Measurements from ENCODE around the gene CLDN24. TPM values are rescaled to one million over a fixed set of nuclear protein-coding genes. Genes with fewer than 3 reads are reported as not detected.
A peak's percentile ranks its signal among the peaks of the same experiment; 100 is the strongest.

CLDN24 gene
- total RNA-seq, 1 experiment from 2014 or later = not detected

DNA sequence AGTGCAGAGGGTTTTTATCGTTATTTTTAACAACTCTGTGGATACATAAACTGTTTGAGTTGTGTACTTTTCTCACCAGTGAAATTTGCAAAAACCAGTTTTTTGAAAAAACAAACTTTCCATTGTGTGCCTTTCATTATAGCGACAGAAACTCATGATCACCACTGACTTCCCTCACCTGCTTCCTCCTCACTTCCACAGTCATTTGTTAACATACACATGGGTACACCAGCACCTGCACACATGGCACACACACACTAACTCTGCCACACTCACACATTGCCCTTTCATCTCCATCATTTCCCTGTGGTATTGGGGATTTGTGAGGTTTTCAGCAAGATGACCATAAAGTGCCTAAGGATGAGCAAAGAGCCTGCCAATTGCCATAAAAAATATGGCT, 22.8 kb downstream of the CLDN24 start:
- DNase-seq (ENCODE audit: low read depth) = no peak
- in situ Hi-C loops (cut with HindIII; ENCODE audit: low pct_unique_long_range_greater_than_20kb, low sequenced_read_pairs) = no loop called here

DNA sequence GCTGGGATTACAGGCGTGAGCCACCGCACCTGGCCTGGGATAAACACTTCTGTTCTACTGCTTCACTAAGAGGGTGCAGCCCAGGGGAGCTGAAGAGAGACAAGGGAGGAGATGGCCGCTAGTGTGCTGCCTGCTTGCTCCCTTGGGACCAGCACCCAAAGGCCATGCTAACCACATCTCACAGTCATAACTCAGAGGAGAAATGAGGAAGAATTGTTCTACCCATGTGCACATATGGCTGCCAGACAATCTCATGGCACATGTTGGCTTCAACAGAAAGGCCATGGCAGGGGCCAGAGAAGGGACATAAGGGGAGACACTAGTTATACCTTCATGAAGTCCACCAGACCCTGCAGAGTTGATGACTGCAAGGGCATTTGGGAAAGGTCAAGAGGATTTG, 24.6 kb downstream of the CLDN24 start:
- DNase-seq (ENCODE audit: low read depth) = no peak
- in situ Hi-C loops (cut with HindIII; ENCODE audit: low pct_unique_long_range_greater_than_20kb, low sequenced_read_pairs) = no loop called here

DNA sequence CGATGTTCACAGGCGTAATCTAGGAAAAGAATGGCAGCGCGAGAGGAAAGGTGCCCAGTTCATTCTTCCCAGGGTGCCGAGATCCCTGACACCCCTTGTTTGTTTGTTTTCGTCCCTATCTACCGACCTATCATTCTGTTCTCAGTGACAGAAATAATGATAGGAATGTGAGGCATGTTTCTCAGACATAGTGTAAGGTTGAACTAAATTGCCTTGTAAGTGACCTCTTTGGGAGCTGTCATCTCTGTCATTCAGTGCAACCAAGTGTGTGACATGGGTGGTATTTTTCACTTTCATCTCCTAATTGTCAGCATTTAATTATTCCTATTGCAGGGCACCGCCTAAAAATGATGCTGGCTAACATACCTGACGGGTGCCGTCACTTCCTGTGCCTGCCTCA, 26.5 kb downstream of the CLDN24 start:
- in situ Hi-C loops (cut with HindIII; ENCODE audit: low pct_unique_long_range_greater_than_20kb, low sequenced_read_pairs) = no loop called here
- no peak for DNase-seq (ENCODE audit: low read depth)

DNA sequence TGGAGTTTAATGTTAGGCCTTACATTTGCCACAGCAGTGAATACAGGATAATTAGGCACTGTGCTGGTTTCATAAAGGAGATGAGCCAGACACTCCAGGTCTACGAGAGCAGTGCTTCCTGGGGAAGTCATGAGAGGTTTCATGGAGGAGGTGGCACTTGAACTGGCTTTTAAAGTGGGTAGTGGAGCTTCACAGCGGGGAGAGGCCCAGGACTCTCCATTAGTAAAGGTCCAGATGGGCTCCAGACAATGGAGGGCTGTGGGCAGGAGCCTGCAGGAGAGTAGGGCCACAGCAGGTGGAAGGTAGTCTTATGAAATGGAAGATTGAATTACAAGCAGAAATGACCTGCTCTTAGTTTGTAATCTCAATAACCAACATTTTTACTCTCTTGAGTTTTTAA, 31.2 kb downstream of the CLDN24 start:
- no peak for DNase-seq (ENCODE audit: low read depth)
- in situ Hi-C loops (cut with HindIII; ENCODE audit: low pct_unique_long_range_greater_than_20kb, low sequenced_read_pairs) = no loop called here

DNA sequence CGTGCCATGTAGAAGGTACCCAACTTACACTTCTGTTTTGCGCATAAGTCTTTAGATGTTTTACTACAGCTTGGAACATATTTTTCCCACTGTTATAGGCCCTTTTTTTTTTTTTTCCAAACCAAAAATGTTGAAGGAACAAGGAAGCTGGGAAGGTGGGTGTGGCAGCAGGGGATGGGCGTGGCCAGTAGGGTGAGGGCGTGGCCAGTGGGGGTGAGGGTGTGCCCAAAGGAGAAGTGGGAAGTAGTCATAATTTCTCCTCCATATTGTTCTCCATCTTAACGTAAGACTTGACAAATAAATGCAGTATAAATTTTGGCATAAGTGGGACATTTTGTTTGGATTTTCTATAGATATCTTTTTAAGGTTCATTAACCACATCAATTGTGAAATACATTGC, 32.5 kb downstream of the CLDN24 start:
- in situ Hi-C loops (cut with HindIII; ENCODE audit: low pct_unique_long_range_greater_than_20kb, low sequenced_read_pairs) = no loop called here
- DNase-seq (ENCODE audit: low read depth) = peak; percentile 12

DNA sequence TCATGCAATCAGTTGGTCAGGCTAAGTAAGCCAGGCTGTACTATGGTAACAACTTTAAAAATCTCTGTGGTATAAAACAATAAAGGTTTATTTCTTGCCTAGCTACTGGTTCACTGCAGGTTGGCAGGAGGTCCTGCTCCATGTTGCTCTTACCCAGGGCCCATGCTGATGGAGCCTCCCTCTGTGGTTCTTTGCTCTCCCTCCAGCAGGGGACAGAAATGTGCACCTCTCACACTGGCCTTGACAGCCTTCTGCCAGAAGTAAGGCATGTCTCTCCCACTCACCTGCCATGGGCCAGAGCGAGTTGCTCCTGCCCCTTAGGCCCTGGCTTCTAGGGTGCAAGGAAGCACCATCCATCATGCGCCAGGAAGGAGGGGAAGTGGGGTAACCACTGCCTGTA, 33.3 kb downstream of the CLDN24 start:
- DNase-seq (ENCODE audit: low read depth) = no peak
- in situ Hi-C loops (cut with HindIII; ENCODE audit: low pct_unique_long_range_greater_than_20kb, low sequenced_read_pairs) = no loop called here

DNA sequence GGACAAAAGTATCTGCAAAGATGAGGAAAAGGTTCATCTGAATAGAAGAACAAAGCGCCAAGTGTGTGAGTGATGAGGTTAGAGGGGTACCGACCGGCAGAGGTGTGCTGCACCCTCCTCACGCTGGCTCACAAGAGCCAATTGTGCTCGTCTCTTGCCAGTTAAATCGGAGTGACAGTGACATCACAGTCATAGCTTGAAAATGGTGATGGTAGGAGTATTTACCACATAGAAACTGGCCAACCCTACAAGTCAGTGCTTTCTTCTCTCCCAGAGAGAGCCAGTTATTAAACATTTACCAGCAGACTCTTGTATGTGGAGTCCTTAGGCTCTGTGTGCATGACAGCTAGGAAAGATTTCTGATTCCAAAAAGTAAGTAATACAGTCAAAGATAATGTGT, 34.5 kb downstream of the CLDN24 start:
- peak; percentile 36 for DNase-seq (ENCODE audit: low read depth)
- in situ Hi-C loops (cut with HindIII; ENCODE audit: low pct_unique_long_range_greater_than_20kb, low sequenced_read_pairs) = no loop called here

DNA sequence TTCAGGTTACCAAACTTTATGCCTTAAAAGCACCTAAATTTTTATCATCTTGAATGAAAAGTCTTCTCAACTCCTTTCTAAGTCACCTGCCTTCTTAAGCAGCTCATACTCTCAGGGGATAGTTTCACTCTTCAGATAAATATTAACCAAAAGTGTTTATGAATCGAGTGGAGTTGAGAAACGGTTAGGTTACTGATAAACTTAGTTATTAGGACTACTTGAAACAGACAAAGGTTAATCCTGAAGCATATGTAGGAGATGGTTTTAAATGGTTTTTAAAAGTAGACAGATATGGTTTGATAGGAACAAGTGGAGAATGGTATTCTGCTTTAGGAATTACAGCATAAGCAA, 34.9 kb downstream of the CLDN24 start:
- in situ Hi-C loops (cut with HindIII; ENCODE audit: low pct_unique_long_range_greater_than_20kb, low sequenced_read_pairs) = no loop called here
- DNase-seq (ENCODE audit: low read depth) = peak; percentile 65

DNA sequence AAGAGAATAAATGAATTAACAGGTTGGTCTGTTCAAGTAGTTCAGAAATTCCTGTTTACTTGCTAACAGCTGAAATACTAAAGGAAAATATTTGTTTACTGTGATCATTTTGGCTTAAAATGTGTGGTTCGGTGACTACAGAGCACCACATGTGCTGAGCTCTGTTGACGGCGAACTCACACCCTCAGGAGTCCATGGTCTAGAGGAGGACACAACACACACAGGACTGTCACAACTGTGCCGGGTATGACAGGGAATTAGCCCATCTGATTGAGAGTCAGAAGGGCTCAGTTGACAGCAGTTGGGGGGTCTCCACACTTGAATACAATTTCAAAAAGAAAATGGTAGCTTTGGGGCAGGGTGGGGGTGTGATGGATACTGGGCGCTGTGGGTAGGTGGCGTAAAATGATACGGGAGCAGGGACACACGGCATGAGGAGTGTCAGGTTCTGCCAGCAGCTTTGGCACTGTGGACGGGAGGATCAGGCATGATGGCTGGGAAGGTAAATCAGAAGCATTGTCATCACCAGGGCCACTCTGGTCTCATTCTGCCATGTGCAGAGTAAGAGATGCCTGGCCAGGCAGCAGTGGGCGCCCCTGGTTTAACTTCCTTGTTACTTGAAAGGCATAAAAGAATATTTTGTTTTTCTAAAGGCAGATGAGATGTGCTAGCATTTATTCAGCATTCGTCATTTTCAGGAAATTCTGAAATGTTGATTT, 35.5 kb downstream of the CLDN24 start:
- in situ Hi-C loops (cut with HindIII; ENCODE audit: low pct_unique_long_range_greater_than_20kb, low sequenced_read_pairs) = no loop called here
- DNase-seq (ENCODE audit: low read depth) = no peak

DNA sequence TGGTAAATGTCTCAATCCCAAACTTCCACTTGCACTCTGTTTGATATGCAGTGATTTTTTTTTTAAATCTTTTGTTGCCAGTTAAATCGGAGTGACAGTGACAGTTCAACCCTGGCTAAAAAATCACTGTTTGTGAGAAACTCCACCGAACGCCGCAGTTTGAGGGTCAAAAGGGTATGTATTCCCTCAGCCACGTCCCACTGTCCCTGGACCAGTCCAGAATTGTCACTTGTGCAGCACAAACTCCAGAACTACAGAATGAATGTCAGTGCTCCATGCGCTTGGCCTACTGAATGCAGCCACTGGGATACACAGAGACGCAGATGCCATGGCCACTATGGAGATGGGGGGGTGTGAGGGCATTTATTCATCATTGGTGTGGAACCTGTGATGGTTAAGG, 36.3 kb downstream of the CLDN24 start:
- no peak for DNase-seq (ENCODE audit: low read depth)
- in situ Hi-C loops (cut with HindIII; ENCODE audit: low pct_unique_long_range_greater_than_20kb, low sequenced_read_pairs) = no loop called here

DNA sequence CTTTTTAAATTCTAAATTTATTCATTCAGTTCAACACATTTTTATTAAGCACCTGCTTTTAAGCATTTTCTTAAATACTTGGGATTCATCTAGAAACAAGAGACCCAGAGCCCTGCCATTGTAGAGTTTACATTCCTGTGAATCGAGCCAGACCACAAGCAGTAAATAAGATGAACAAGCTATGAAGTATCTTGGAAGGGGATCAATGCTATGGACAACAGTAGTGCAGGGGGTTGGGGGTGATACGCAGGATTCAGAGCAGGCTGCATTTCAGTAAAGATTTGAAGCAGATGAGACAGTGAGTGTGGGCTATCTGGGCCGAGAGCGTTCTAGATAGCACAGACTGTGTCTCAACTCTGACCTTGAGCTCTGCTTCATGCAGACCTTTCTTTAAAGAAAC, 37.3 kb downstream of the CLDN24 start:
- in situ Hi-C loops (cut with HindIII; ENCODE audit: low pct_unique_long_range_greater_than_20kb, low sequenced_read_pairs) = no loop called here
- DNase-seq (ENCODE audit: low read depth) = no peak

DNA sequence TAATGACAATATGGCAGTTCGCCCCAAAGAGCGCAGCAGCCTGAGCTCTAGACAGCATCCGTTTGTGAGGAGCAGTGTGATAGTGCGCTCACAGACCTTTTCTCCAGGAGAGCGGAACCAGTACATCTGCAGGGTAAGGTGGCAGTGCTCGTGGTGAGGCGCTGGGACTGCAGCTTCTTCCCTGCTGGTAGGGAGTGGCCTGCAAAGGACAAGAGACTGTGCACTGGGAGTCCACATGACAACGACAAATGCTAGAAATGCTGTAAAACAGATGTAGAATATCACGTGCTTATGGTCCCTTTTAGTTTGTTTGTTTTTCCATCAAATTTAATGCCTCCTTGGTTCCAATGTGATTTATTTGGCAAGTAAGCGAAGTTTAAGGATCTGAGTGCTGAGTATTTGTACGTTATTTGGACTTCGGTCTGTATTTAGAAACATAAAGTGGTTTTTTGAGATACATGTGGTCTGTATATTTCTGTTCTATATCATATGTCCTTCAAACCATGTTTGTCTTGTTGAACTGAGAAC, 37.9 kb downstream of the CLDN24 start:
- DNase-seq (ENCODE audit: low read depth) = no peak
- in situ Hi-C loops (cut with HindIII; ENCODE audit: low pct_unique_long_range_greater_than_20kb, low sequenced_read_pairs) = no loop called here

DNA sequence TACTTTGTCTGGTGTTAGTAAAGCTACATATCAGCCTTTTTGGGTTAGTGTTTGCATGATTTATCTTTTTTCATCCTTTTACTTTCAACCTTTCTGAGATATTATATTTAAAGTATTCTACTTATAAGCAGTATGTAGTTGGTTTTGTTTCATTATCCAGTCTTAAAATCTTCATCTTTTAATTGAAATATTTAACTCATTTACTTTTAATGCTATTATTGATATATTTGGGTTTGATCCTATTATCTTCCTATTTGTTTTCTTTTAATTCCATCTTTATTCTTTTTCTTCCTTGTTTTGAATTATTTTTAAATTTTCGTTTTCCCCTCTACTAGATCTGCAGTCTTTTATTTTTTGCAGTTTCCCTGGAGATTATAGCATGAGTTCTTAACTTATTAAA, 46.1 kb downstream of the CLDN24 start:
- in situ Hi-C loops (cut with HindIII; ENCODE audit: low pct_unique_long_range_greater_than_20kb, low sequenced_read_pairs) = no loop called here
- no peak for DNase-seq (ENCODE audit: low read depth)

DNA sequence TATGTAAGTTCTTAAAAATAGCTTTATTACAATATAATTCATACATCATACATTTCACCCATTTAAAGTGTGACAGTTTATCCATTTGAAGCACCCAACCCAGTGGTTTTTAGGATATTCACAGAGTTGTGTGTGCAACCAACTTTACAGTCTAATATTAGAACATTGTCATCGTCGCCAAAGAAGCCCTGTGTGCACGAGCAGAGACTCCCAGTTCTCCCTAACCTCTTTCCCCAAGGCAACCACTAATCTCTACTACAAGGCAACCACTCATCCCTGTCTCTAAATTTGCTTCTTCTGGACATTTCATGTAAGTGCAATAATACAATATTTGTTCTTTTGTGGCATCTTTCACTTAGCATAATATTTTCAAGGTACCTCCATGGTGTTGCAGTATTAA, 49.8 kb downstream of the CLDN24 start:
- DNase-seq (ENCODE audit: low read depth) = no peak
- in situ Hi-C loops (cut with HindIII; ENCODE audit: low pct_unique_long_range_greater_than_20kb, low sequenced_read_pairs) = loop anchor here (25.0 kb wide), 1 partner anchor 335 kb away; no protein-coding TSS in a partner anchor

Other genes starting within 250 kb of the CLDN24 start
- 4.9 and 8.3 TPM in 2 replicates for gene WWC2, start 223.2 kb downstream of the CLDN24 start, total RNA-seq (2014; rRNA removed; shearing (Covaris generic); ENCODE audit: low replicate concordance)
- gene CLDN22, start 2.1 kb downstream of the CLDN24 start, total RNA-seq (2014; rRNA removed; shearing (Covaris generic); ENCODE audit: low replicate concordance) = not detected in 2 replicates
- 8.3 and 15.2 TPM in 2 replicates for gene CDKN2AIP, start 122.2 kb upstream of the CLDN24 start, total RNA-seq (2014; rRNA removed; shearing (Covaris generic); ENCODE audit: low replicate concordance)
- 19.7 and 22.8 TPM in 2 replicates for gene ING2, start 182.6 kb upstream of the CLDN24 start, total RNA-seq (2014; rRNA removed; shearing (Covaris generic); ENCODE audit: low replicate concordance)

All from Caki2 (cell line).